GM19468 (cell line): ENCODE data around the gene HTATIP2.
"Not testable (repeated sequence)": the region's sequence is repeated elsewhere in the genome, so short reads cannot be mapped to it uniquely, and the experiment has no call there.

Experiments
- ATAC-seq: cut with Tn5 transposase; IDR thresholded peaks from one replicate; pipeline ENCODE4 v1.9.1; 2021; ENCODE audit warnings: mild to moderate bottlenecking, moderate library complexity, moderate number of reproducible peaks; ENCODE audit not compliant: unreplicated experiment; ENCODE audit errors: extremely low read depth

HTATIP2 gene

DNA sequence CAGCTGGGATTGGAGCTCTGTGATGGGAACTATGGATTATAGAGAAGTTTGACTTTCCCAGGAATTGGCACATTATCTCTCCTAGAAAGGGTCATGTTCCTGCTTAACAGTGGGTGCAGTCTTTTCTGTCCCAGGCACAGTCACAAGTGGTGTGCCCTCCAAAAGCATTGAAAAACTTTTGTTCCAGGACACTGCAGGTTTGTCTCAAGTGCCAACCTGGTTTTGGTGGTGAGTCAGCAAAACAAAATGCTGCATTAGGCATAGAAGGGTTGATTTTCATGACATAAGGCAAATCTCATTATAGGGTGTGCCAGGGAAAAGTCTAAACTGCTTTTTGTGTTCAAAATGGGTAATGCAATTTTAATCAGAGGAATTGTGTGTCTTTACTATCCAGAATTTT is 4.9 kb downstream of the HTATIP2 start:
- ATAC-seq: no peak

DNA sequence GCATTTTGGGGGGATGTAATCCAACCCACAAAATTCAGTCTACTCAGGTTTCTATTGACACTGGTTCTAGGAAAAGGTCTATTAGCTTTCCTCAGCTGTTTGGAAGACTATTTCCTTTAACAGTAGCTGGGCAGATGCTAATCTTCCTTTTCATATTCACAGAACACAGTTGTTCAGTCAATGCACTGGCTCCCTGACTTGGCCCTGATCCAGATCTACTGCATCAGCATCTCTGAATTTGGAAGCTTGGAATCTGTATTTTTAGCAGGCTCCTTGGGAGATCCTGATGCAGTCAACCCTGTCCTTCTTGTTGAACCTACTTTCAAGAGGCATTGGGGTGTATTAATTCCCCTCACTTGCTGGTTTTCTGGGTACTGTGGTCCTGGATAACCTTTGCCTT is 6.3 kb downstream of the HTATIP2 start:
- ATAC-seq: no peak

DNA sequence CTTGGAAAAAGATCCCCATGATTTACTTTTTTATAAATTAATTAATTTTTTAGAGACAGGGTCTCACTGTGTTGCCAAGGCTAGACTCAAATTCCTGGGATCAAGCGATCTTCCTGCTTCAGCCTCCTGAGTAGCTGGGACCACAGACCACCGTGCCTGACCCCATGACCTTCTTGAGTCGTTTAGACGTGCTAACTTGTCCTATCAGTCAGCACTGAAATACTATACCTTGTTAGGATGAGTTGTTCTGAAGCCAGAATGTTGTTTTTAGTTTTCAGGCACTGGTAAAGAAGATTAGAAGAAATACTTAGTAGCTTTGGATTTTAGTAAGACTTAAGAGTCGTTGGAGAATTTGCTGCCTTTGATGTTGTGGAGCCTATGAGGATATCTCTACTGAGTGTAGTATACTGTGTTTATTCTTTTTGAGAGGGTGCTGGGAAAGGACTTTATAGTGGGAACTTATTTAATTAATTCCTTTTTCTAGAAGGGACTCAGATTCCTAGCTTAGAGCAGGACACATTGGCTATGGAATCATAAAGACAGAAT is 8.6 kb downstream of the HTATIP2 start:
- no peak for ATAC-seq

DNA sequence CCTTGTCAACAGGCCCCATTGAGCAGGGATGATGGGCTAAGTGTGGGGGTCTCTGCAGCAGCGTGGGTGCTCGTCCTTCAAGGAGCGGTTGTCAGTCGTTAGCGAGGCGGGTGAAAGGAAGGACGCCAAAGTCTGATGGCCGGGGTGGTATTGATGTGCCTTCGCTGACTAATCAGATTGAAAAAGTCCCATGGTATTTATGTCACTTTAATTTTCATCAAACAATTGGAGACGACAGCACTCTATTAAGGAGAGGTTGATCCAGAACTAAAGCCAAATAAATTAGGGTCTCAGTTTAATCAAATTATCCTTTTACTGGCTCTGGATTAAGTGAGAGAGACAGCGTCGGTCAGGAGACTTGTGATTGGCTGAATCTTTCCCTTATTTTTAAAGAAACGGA is 9.6 kb downstream of the HTATIP2 start:
- ATAC-seq: no peak

DNA sequence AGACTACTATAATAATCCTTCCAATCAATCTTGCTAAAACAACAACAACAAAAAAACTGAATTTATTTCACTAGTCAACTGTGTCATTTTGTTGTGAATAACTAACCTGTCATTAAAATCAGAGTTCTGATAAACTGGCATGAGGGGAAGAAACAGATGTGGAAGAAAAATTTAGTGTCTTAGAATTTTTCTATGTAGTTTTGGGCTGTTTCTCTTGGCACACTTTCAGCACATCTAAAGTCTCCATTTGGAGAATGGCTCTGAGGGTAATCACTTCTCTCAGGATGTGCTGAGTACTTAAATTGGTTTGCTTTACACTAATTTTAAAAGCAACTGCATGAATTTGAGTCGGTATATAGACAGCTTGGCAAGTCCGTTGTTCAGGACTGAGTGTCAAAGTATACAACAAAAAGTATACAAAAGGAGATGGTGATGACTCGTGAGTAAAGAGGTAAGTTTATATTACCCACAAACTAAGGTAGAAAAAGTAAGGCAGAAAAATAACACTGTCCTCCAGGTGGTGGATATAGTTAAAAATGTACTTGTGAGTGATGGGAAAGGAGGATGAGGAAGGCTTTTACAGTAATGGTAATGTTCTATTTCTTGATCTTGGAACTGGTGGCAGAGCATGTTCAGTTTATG is 10.2 kb downstream of the HTATIP2 start:
- no peak for ATAC-seq

DNA sequence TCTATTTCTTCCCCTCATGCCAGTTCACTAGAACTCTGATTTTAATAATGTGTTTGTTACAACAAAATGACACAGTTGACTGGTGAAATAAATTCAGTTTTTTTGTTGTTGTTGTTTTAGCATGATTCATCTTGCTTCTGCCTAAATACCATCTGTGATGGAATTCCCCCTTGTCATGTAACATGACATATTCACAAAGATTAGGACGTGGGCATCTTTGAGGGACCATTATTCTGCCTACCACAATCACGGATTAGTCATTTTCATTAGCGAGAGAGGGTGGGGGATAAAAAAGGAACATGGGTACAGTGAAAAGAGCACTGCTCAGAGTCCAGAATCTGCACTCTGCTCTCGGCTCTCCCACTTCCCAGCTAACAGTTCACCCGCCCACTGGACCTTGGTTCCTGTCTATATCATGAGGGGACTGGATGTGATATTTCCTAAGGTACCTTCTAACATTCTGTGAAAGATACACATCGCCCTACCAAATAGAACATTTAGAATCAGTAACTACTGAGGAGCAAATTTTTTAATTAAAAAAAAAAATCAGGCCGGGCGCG is 11.3 kb downstream of the HTATIP2 start:
- ATAC-seq: no peak

DNA sequence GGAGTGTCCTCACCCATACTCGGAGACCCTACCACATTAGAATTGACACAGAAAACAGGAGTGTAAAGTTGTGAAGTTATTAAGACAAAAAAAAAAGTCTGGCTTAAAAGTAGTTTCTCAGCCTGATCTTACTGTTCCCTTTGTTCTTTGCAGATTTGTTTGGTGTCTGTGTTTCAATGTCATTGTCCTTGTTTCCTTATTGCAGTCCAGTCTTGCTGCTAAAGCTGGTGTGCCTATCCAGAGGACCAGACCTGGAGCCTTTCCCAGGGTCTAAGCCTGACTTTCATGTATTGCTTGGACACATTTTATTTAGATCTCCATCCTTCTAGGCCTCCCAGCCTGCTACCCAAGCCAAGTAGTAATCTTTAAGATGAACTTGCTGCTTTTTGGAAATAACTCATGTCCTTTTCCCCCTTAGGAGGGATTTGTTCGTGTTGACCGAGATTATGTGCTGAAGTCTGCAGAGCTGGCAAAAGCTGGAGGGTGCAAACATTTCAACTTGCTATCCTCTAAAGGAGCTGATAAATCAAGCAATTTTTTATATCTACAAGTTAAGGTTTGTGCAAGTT is 12.7 kb downstream of the HTATIP2 start:
- no peak for ATAC-seq

DNA sequence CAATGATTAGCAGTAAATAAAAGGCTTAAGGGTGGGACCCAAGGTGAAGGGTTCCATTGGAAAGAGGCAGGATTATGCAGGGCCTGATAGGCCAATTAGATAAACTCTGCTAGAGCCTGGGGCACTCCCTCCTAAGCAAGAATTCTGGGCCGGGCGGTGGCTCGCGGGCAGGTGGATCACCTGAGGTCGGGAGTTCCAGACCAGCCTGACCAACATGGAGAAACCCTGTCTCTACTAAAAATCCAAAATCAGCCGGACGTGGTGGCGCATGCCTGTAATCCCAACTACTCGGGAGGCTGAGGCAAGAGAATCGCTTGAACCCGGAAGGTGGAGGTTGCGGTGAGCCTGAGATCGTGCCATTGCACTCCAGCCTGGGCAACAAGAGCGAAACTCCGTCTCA is 22.5 kb downstream of the HTATIP2 start:
- ATAC-seq: not testable (repeated sequence)

DNA sequence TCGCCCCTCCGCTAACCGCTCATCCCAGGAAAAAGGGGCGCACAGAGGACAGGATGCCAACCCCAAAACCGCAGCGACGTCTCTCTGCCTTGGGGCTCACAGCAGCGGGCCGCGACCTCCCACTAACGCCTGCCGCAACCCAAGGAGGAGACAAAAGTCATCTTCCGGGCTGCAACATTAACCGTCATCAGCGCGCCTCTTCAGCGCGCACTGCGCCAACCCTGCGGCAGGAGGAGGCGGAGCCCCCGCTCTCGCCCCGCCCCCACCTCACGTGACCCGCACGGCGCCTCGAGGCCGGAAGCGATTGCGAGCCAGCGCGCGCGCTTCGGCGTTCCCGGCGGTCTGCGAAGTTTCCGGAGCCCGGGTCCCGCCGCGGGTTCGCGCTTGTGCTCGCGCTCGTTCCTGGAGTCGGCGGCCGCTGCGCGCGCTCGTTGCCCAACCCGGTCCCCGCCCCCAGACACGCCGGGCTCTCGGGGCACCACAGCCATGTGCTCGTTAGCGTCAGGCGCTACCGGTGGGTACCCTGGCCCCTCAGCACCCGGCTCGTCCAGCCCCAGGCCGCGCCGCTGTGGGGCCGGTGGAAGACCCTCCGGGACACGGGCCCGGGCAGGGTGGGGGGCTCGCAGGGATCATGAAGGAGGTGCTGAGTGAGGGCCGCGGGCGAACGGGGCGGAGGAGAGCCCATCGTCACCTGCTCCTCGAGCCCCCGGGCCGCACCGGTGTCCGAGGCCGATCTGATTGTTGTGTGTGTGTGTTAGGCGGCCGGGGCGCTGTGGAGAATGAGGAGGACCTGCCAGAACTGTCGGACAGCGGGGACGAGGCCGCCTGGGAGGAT is 24.0 kb downstream of the HTATIP2 start, which contains the start of gene PRMT3:
Gene PRMT3, plus strand, starts transcription at position 456 of the 835 bp plus-strand sequence. Its CDS starts 31 bp downstream, at position 487.
- peak; percentile 91 for ATAC-seq

DNA sequence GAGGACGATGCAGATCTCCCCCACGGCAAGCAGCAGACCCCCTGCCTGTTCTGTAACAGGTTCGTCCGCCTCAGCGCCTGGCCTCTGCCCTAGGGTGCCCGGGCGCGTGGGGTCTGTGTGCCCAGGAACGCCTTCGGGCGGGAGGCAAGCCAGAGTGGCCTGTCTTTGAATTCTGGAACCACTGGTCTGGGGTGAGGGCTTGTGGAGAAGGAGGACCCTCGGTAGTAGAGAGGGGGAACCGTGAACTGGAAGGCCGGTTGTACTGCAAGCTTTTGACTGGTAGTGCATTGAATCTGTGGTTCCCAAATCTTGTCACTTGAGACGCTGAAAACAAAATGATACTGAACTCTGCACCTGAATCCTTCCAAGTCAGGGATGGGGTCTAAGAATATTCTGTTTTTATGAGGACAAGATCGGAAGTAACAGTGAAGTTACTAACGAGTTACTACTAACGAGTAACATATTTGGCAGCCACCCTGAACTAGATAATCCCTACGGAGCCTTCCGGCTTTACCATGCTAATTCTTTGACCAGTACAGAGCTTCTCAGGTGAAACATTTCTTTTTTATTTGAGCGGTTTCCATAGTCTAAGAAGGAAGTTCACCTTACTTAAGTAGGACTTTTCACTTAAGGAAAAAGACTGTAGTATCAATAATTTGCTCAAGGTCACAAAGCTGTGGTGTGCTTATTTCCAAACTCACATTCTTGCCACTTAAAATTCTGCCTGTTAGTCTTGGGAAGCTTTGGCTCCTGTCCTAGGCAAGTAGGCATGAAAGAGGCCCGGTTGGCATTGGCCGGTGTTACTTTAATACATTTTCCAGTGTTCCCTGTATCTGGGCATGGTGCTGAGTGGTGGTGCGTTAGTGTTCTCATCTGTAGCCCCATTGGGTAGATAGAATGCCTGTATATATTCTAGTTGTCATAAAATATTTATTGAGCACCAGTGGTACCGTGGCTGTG is 24.9 kb downstream of the HTATIP2 start:
- ATAC-seq: no peak

DNA sequence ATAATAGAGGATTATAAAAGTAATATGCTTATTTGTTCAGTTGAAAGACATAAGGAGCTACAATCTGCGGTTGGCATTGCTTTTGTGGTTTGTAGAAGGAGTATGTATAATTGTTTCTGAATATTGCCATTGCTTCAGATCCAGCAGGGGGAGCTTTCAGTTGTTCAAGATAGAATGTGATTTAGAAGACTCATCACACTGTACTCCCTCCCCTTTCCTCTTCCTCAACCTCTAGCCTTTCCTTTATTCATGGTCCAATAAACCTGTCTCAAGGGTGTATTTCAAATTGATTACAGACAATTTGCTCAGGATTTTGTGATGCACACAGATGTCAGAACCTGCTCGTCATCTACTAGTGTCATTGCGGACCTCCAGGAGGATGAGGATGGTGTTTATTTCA is 33.8 kb downstream of the HTATIP2 start:
- ATAC-seq: peak; percentile 55

DNA sequence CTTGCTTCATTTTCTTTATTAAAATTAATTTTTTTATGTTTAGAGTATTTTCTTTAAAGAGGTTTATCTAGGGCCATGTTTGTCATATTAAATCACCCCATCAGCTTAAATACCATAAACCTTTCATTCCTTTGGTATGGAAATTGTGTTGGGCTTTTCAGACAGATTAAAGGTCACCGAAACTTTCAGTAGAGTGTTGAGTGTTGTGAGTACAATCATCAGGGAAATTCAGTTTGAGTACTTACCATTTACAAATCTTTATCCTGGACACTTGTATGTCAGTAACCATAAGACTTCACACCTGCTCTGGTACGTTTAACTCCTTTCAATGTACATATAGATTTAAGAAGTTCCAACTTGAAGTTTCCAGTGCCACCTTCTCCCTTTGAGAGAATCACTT is 36.0 kb downstream of the HTATIP2 start:
- ATAC-seq: no peak

DNA sequence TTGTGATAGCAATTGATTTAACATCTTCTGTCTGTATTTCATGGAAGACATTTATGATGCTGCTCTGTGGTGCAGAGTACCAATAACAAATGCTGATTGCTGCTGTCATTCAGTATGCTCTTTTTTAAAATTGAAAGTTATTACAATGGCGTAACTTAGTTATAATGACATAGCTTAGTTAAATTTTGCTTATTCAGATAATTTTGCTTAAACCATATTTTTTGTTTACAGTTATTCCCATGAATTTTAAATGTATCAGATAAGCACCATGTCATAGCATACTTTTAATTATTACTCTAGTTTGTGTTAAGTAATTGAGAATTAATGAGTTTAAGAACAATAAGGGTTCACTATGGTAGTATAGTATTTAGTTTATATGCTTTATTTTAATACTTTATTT is 39.5 kb downstream of the HTATIP2 start:
- ATAC-seq: no peak

DNA sequence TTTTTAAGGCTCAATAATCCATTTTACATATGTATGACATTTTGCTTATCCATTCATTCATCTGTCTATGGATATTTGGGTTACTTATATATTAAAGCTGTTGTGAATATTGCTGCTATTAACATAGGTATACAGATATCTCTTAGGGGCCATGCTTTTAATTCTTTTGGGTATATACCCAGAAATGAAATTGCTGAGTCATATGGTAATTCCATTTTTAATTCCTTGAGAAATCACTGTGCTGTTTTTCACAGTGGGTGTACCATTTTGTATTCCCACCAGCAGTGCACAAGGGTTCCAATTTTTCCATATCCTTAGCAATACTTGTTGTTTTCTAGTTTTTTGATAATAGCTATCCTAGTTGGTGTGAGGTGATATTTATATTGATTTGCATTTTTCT is 43.0 kb downstream of the HTATIP2 start:
- ATAC-seq: no peak

DNA sequence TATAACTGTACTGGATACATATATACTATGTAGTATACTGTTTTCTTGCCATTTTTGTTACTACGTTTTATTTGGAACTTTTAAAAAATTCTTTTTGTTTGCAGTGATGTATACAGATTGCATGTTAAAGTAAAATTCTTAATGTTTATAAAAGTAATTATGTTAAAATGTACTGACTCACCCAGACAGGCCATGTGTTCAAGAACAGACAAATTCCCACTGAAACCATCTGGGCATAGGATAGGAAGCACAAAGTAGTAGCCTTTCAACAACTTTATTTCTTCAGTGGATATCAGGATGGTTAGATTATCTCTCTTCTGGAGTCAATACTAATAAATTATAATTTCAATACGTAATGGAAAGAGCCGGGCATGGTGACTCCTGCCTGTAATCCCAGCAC is 43.8 kb downstream of the HTATIP2 start:
- ATAC-seq: no peak

DNA sequence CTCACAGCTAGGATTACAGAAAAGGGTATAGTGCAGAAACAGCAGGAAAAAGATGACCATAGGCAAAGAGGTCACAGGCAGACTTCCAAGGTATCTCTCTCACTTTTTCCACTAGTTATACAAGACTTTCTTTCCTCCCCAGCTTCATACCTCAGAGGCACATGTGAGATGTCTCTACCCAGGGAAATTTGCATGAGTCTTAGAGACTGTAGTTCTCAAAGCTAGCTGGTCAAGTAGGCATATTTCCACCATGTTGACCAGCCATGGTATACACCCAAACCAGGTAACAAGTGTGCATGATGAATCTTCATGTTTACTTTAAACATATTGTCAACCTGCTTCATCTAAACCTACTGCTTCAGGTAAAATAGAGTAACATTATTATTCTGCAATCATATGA is 51.9 kb downstream of the HTATIP2 start:
- no peak for ATAC-seq

DNA sequence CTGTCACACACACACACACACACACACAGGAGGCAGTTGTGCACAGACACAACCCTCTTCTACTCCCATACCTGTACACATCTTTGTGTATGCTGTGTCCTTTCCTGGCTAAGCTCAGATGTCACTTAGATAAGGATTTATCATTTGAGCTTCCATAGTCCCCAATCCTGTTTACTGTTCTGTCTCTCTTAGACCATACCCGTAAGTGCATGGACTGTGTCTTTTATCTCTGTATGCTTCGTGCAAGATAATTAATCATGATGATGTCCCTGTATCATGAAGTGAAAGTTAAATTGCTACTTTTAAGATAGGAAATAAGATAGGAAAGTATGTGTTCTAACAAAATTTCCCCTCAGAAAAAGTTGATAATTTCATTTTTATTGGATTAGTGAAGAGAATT is 54.3 kb downstream of the HTATIP2 start:
- ATAC-seq: no peak

DNA sequence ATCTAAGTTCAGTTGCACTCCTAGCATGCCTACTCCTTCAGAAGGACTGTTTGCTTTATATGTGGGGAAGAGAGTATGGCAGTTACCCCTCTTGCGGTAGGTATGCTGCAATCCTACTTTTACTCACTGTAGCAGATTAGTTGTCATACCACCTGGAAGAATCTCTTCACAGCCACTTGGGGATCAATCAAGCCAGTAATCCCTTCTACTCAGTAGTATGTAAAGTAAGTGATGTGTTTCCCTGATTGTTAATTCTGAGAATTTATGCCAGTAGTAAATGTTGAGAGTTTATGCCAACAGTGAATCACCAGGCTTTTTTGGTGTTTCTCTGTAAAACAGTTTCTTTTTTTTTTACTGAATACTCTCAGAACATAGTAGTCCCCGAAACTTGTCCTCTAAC is 58.4 kb downstream of the HTATIP2 start:
- ATAC-seq: no peak

DNA sequence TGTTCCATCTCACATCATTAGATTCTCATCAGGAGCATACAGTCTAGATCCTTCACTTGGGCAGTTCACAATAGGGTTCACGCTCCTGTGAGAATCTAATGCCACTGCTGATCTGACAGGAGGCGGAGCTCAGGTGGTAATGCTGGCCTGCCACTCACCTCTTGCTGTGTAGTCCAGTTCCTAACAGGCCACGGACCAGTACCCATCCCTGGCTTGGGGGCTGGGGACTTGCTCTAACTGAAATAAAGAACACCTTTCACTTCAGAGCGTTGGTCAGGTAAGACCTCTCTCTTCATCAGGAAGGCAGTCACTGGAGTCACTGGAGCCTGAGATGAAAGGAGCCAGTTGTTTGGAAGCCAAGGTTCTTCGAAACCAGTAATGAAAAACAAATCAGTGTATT is 65.7 kb downstream of the HTATIP2 start:
- no peak for ATAC-seq
